ENCODE data around the gene IRX2. TPM values are rescaled to one million over a fixed set of nuclear protein-coding genes. Genes with fewer than 3 reads are reported as not detected.
A peak's percentile ranks its signal among the peaks of the same experiment; 100 is the strongest.

IRX2 gene
- total and polyA plus RNA-seq, 8 donors: 32.4 to 72.0 (median 63.3) TPM

DNA sequence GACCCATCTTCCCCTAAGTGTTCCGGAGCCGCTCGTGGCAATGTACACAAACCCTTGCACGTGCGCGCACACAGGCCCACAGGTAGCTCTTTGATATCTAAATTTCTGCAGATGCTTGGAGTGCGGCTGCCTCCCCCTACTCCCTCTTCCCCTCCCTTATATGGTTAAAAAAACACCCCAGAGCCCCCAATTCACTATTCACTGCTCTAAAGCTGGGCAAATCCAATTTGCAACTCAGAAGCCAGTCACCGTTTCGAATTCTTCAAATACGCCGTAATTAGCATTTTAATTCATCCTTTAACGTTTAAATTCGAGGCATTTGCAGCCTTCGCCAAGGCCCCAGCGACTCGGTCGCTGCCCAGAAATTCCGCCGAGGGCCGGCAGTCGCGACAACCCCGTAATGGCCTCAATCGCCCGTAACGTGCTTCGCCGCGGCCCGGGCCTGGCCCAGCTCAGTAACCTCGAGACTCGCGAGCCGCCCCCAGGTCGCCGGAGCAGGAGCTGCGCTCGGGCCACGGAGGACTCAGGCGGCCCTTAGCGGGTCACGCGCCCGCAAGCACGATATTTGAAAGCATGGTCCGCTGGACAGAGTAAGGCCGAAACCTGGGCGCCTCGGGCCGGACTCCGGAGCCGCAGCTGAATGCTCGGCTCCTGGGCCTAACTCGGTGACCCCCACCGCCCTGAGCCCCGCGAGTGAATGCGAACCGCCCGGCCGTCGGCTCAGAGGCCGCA is 1.3 kb downstream of the IRX2 start:
- Histone ChIP-seq H3K36me3 (no peaks in the 10 kb centered on the region), H3K4me1 (peaks cover 0 to 4% of the 10 kb centered on the region in 2 donors), H3K9me3 (no peaks in the 10 kb centered on the region), H3K4me3 (peak overlapping the region; percentile 33 to 42), H3K27me3 (peaks cover 86 to 99% of the 10 kb centered on the region in 2 donors), H3K27ac (peak overlapping the region; percentile 73 to 76)
- intact Hi-C loops (cut with DNase I): loop anchor here in 1 of 2 donors (5.0 kb wide), 1 partner anchor 847 kb away; the partner anchor contains the start of gene IRX1
- DNase-seq: peak in 1 of 4 donors; percentile 80
- ATAC-seq: no peak
- TF ChIP-seq, protein P1, sequence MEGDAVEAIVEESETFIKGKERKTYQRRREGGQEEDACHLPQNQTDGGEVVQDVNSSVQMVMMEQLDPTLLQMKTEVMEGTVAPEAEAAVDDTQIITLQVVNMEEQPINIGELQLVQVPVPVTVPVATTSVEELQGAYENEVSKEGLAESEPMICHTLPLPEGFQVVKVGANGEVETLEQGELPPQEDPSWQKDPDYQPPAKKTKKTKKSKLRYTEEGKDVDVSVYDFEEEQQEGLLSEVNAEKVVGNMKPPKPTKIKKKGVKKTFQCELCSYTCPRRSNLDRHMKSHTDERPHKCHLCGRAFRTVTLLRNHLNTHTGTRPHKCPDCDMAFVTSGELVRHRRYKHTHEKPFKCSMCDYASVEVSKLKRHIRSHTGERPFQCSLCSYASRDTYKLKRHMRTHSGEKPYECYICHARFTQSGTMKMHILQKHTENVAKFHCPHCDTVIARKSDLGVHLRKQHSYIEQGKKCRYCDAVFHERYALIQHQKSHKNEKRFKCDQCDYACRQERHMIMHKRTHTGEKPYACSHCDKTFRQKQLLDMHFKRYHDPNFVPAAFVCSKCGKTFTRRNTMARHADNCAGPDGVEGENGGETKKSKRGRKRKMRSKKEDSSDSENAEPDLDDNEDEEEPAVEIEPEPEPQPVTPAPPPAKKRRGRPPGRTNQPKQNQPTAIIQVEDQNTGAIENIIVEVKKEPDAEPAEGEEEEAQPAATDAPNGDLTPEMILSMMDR (IDR thresholded peaks at IDR 0.05): no peak

DNA sequence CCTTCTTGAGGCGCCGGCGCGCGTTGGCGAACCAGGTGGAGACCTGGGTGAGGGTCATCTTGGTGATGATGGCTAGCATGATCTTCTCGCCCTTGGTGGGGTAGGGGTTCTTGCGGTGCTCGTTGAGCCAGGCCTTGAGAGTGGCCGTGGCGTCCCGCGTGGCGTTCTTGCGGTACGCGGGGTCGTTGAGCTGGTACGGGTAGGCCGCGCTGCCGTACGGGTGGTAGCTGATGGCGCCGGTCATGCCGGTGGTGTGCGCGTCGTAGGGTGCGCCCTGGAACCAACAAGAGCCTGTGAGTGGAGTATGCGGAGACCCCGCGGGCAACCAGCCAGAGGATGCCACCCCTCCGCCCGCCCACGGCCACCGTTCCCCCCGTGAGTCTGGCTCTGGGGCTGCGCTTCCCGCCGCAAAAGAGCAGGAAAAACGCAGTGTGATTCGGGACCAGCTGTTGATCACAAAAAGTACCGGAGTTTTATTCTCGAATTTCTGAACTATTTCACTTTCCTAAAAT is 1.9 kb downstream of the IRX2 start:
- Histone ChIP-seq H3K27ac (peak overlapping the region; percentile 31 to 76), H3K9me3 (no peaks in the 10 kb centered on the region), H3K4me1 (peaks cover 0 to 4% of the 10 kb centered on the region in 2 donors), H3K36me3 (no peaks in the 10 kb centered on the region), H3K4me3 (peak overlapping the region; percentile 33 to 42), H3K27me3 (peaks cover 86 to 99% of the 10 kb centered on the region in 2 donors)
- intact Hi-C loops (cut with DNase I): loop anchor here in 1 of 2 donors (5.0 kb wide), 1 partner anchor 848 kb away; the partner anchor contains the start of gene IRX1
- TF ChIP-seq, protein P1 (IDR thresholded peaks at IDR 0.05): no peak
- peak in 1 of 4 donors; percentile 74 for DNase-seq
- peak; percentile 3 for ATAC-seq

DNA sequence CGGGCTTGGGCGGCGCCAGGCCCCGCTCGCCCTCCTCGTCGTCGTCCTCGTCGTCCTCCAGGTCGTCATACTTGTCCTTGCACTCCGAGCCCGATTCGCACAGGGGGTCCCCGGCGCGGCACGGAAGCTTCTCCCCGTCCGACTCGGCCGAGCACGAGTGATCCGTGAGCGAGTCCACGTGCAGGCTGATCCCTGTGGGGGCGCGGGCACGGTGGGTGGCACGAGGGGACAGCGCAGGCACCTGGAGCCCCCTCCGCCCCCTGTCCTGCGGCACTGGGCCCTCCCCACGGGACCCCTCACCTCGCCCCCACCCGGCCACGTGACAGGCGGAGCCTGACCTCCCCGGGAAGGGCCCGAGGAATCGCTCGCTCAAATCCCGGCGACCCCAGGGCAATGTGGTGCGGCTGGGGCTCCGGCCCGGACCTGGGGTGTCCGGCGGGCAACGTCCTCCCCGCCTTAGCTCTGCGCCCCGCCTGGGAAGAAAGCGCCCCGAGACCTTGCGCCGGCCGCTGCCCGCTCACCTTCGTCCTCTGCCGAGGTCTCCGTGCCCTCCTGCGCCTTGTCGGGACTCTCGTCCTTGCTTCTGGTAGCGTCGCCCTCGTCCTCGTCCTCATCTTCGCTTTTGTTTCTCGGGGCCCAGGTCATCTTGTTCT is 2.5 kb downstream of the IRX2 start:
- intact Hi-C loops (cut with DNase I): no loop called here

DNA sequence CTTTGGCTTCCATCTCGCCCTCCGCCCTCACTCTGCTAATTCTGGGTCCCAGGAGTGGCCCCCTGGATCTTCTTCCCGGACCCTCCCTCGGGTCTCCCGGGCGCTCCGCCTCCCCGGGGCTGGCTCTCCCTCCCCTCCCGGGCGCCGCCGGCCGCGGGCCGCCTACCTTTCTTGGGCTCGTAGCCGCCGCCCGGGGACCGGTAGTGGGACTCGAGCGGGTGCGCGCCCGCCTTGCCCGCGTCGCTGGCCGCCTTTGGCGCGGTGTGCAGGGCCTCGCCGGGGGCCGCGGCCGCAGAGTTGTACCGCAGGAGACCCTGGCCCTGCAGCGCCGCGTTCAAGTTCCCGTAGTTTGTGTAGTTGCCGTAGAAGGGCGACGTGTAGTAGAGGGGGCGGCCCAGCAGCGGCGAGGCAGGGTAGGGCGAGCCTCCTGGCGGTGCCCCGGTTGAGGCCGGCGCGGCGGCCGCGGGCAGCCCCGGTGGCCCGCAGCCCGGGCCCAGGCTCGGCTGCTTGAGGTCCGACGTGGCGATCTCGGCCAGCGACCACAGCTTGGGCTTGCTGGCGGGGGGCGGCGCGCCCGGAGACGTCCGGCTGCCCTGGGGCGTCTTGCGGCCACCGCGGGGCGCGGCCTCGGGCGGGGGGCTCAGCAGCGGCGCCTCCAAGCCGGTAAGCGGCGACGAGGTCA is 3.2 kb downstream of the IRX2 start:
- intact Hi-C loops (cut with DNase I): no loop called here
- TF ChIP-seq, protein P1 (IDR thresholded peaks at IDR 0.05): no peak
- no peaks in the 10 kb centered on the region for H3K36me3 ChIP-seq
- ATAC-seq: no peak
- H3K27ac ChIP-seq: peak overlapping the region; percentile 31 to 76
- peak overlapping the region; percentile 22 to 42 for H3K4me3 ChIP-seq
- peaks cover 0 to 4% of the 10 kb centered on the region in 2 donors for H3K4me1 ChIP-seq
- no peaks in the 10 kb centered on the region for H3K9me3 ChIP-seq
- H3K27me3 ChIP-seq: peaks cover 83 to 98% of the 10 kb centered on the region in 2 donors
- peak in 1 of 4 donors; percentile 78 for DNase-seq

More for the DNA sequence above, 2.5 kb downstream of the IRX2 start:
- H3K9me3 ChIP-seq: no peaks in the 10 kb centered on the region
- H3K27ac ChIP-seq: peak overlapping the region; percentile 31 to 76
- DNase-seq (peak in 1 of 4 donors; percentile 80), ATAC-seq (no peak)
- H3K27me3 ChIP-seq: peaks cover 86 to 99% of the 10 kb centered on the region in 2 donors
- H3K36me3 ChIP-seq: no peaks in the 10 kb centered on the region
- TF ChIP-seq, protein P1 (IDR thresholded peaks at IDR 0.05): no peak
- H3K4me1 ChIP-seq: peaks cover 0 to 4% of the 10 kb centered on the region in 2 donors
- H3K4me3 ChIP-seq: peak overlapping the region; percentile 33 to 42
